Adrenal gland (tissue), 5 donors: ENCODE data around the gene KLHL29.

Source experiments
- CTCF ChIP-seq, 6 experiments: fragments of 450-650 bp in 4 of 6; fragments of 200-600 bp in 2 of 6; sonication (generic) in 1 of 6; IDR thresholded peaks; 1 replicate in 5 of 6; 2 replicates in 1 of 6; pipeline versions ENCODE4 v1.5.1 to v1.8.0; 2016 to 2021; ENCODE audit warnings: antibody characterized with exemption in 6 of 6, mild to moderate bottlenecking in 2 of 6, moderate library complexity in 1 of 6
- POLR2A ChIP-seq, 2 donors: fragments of 450-650 bp; IDR thresholded peaks; one replicate each; pipeline ENCODE4 v1.6.1; 2017; ENCODE audit warnings: antibody characterized with exemption in 2 of 2, mild to moderate bottlenecking in 2 of 2, moderate library complexity in 1 of 2
- donor health status: DM: no; HTN: no; CAD: no.

- TF ChIP-seq POLR2A (IDR thresholded peaks at IDR 0.05) (no peak), CTCF (IDR thresholded peaks at IDR 0.05) (no peak)
Observed at GRCh38 chr2:23457990-23458682, 73.2 kb downstream of the KLHL29 start.
